Gastrocnemius medialis (tissue), 4 donors: Measurements from ENCODE around the gene SERPINB6. TPM values are rescaled to one million over a fixed set of nuclear protein-coding genes. Genes with fewer than 3 reads are reported as not detected.
A peak's percentile ranks its signal among the peaks of the same experiment; 100 is the strongest.
"Not testable (repeated sequence)": the region's sequence is repeated elsewhere in the genome, so short reads cannot be mapped to it uniquely, and the experiment has no call there.

Experiments
- ATAC-seq, 2 donors: fragments of 150-250 bp; one replicate each; pipeline ENCODE4 v1.9.1; 2016
- DNase-seq, 2 donors: peaks; one replicate each; pipeline ENCODE4 v3.0.0-alpha.2; 2019
- H3K27ac ChIP-seq, 4 donors: fragments of 200-600 bp; sonication (generic); 1 replicate in 1 of 4; 2 replicates in 3 of 4; pipeline ENCODE4 v1.5.1; 2016 to 2018; ENCODE audit warnings: mild to moderate bottlenecking in 2 of 4, moderate library complexity in 1 of 4
- H3K27me3 ChIP-seq, 3 donors: fragments of 200-600 bp; sonication (generic) in 2 of 3; 1 replicate in 1 of 3; 2 replicates in 2 of 3; pipeline versions ENCODE4 v1.5.1 to v1.6.0; 2016 to 2019; ENCODE audit warnings: mild to moderate bottlenecking in 1 of 3, moderate library complexity in 1 of 3
- H3K36me3 ChIP-seq, 2 donors: fragments of 200-600 bp; sonication (generic) in 1 of 2; one replicate each; pipeline ENCODE4 v1.5.1; 2017 to 2018
- H3K4me1 ChIP-seq, 2 donors: fragments of 200-600 bp; sonication (generic) in 1 of 2; one replicate each; pipeline ENCODE4 v1.5.1; 2016 to 2017; ENCODE audit warnings: mild to moderate bottlenecking in 2 of 2
- H3K4me3 ChIP-seq, 4 donors: fragments of 200-600 bp; sonication (generic) in 3 of 4; 1 replicate in 1 of 4; 2 replicates in 3 of 4; pipeline ENCODE4 v1.5.1; 2016 to 2019; ENCODE audit warnings: mild to moderate bottlenecking in 2 of 4
- H3K9me3 ChIP-seq, 3 donors: fragments of 200-600 bp; sonication (generic) in 2 of 3; 1 replicate in 1 of 3; 2 replicates in 2 of 3; pipeline ENCODE4 v1.5.1; 2016 to 2019
- POLR2A ChIP-seq, 2 donors: fragments of 450-650 bp; IDR thresholded peaks; one replicate each; pipeline ENCODE4 v1.6.1; 2017; ENCODE audit warnings: antibody characterized with exemption in 2 of 2, mild to moderate bottlenecking in 2 of 2, moderate library complexity in 2 of 2
- in situ Hi-C, 4 donors: fragments of 200-750 bp; cut with MboI; loops; one replicate each; pipeline versions ENCODE4 v1.15.0 to v1.8.0; 2017; ENCODE audit warnings: low sequenced_read_pairs in 4 of 4
- intact Hi-C: fragments of 100-400 bp; cut with DNase I; formaldehyde crosslinking; loops from one replicate; pipeline ENCODE4 v1.15.1; 2023; ENCODE audit warnings: low total_unique reads
- total RNA-seq, 4 donors: library from RNA; depleted of rRNA; stranded (reverse); fragments of >200 nt; gene quantifications; one replicate each; pipeline versions ENCODE4 v1.1.0 to v1.2.3, GENCODE V29; 2016
- TF ChIP-seq, protein P1 (sequence below), 5 experiments: fragments of 450-650 bp in 3 of 5; fragments of 200-600 bp in 2 of 5; sonication (generic) in 2 of 5; IDR thresholded peaks in 4 of 5; conservative IDR thresholded peaks in 1 of 5; 1 replicate in 4 of 5; 2 replicates in 1 of 5; pipeline ENCODE4 v1.5.1; 2016 to 2019; ENCODE audit warnings: antibody characterized with exemption in 5 of 5, mild to moderate bottlenecking in 3 of 5, moderate library complexity in 3 of 5

Gene SERPINB6
- total RNA-seq, 4 donors from 2014 or later = 114 to 260 (median 189) TPM

DNA sequence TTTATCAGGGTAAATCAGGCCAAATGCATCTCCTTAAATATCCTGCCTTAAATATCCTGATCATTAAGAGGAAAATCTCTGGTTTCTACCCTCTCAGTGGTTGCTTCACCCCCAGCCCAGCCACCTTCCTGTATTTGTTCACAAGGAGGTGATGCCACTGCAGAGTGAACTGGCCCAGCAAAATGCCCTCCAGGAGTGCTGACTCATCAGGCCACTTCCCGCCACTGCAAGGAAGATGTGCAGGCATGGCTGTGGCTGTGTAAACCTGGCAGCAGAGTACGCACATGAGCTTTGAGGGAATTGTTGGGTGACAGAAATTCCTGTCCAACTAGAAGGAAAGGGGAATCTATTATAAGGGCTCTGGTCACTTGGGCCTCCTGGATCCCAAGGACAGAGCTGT lies 42.1 kb upstream of the SERPINB6 start:
- in situ Hi-C loops = no loop called here

DNA sequence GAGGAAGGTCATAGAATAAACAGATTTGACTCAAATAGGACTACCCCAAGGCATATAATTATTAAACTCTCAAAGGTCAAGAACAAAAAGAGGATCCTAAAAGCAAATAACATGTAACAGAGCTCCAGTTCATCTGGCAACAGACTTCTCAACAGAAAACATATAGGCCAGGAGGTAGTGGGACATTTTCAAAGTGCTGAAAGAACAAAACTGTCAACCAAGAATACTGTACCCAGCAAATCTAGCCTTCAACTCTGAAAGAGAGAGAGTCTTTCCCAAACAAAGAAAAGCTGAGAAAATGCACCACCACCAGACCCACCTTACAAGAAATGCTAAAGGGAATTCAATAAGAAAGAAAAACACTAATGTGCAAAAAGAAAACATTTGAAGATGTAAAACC lies 40.2 kb upstream of the SERPINB6 start:
- no peak overlapping the region for H3K4me3 ChIP-seq
- no peaks in the 10 kb centered on the region for H3K27me3 ChIP-seq
- H3K4me1 ChIP-seq = no peaks in the 10 kb centered on the region
- TF ChIP-seq, protein P1, sequence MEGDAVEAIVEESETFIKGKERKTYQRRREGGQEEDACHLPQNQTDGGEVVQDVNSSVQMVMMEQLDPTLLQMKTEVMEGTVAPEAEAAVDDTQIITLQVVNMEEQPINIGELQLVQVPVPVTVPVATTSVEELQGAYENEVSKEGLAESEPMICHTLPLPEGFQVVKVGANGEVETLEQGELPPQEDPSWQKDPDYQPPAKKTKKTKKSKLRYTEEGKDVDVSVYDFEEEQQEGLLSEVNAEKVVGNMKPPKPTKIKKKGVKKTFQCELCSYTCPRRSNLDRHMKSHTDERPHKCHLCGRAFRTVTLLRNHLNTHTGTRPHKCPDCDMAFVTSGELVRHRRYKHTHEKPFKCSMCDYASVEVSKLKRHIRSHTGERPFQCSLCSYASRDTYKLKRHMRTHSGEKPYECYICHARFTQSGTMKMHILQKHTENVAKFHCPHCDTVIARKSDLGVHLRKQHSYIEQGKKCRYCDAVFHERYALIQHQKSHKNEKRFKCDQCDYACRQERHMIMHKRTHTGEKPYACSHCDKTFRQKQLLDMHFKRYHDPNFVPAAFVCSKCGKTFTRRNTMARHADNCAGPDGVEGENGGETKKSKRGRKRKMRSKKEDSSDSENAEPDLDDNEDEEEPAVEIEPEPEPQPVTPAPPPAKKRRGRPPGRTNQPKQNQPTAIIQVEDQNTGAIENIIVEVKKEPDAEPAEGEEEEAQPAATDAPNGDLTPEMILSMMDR (IDR thresholded peaks at IDR 0.05 in 4 of 5, conservative IDR thresholded peaks at IDR 0.05 in 1 of 5) = no peak
- no peak for TF ChIP-seq POLR2A (IDR thresholded peaks at IDR 0.05)
- H3K27ac ChIP-seq = no peak overlapping the region
- peaks cover 2 to 98% of the 10 kb centered on the region in 2 donors for H3K36me3 ChIP-seq
- DNase-seq (no peak), ATAC-seq (no peak)
- no peaks in the 10 kb centered on the region for H3K9me3 ChIP-seq
- intact Hi-C loops = no loop called here
- in situ Hi-C loops = no loop called here

More for the DNA sequence above, 42.1 kb upstream of the SERPINB6 start:
- no peaks in the 10 kb centered on the region for H3K9me3 ChIP-seq
- H3K4me1 ChIP-seq = peaks cover 0 to under 1% of the 10 kb centered on the region in 2 donors
- intact Hi-C loops = no loop called here
- TF ChIP-seq, protein P1 (IDR thresholded peaks at IDR 0.05 in 4 of 5, conservative IDR thresholded peaks at IDR 0.05 in 1 of 5) = no peak
- TF ChIP-seq POLR2A (IDR thresholded peaks at IDR 0.05) = no peak
- no peak overlapping the region for H3K4me3 ChIP-seq
- peak overlapping the region in 1 of 4 donors; percentile 43 for H3K27ac ChIP-seq
- peak in 1 of 2 donors; percentile 42 for ATAC-seq
- H3K36me3 ChIP-seq = peaks cover 0 to 92% of the 10 kb centered on the region in 2 donors
- no peak for DNase-seq
- H3K27me3 ChIP-seq = no peaks in the 10 kb centered on the region

DNA sequence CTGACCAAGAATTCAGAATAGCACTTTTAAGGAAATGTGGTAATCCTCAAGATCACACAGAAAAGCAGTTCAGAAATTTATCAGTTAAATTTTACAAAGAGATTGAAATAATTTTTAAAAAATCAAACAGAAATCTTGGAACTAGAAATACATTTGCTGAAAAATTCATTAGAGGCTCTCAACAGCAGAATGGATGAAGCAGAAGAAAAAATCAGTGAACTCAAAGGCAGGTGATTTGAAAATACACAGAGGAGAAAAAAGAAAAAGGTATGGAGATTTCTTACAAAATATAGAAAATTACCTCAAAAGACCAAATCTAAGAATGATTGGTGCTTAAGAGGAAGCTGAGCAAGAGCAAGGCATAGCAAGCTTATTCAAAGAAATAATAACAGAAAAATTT lies 39.8 kb upstream of the SERPINB6 start:
- TF ChIP-seq, protein P1 (IDR thresholded peaks at IDR 0.05 in 4 of 5, conservative IDR thresholded peaks at IDR 0.05 in 1 of 5) = no peak
- intact Hi-C loops = no loop called here
- no peak for ATAC-seq
- Histone ChIP-seq H3K4me1 (no peaks in the 10 kb centered on the region), H3K27me3 (no peaks in the 10 kb centered on the region), H3K4me3 (no peak overlapping the region), H3K9me3 (no peaks in the 10 kb centered on the region), H3K27ac (no peak overlapping the region), H3K36me3 (peaks cover 2 to 96% of the 10 kb centered on the region in 2 donors)
- DNase-seq = no peak
- in situ Hi-C loops = no loop called here

DNA sequence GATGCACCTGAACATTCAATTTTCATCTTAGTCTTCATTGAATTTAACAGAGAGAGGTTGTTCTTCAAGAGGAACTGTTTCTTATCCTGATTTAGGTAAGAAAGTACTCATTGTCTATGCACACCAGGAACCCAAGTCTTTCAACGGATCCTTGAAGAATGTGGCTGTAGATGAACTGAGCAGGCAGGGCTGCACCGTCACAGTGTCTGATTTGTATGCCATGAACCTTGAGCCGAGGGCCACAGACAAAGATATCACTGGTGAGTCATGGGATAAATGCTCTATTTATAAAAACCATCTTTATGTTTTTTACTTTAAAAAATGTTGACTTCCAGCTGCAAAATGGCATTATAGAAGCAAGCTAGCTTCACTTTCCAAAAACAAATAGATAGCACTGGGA lies 38.6 kb upstream of the SERPINB6 start:
- TF ChIP-seq, protein P1 (IDR thresholded peaks at IDR 0.05 in 4 of 5, conservative IDR thresholded peaks at IDR 0.05 in 1 of 5) = no peak
- no peak for TF ChIP-seq POLR2A (IDR thresholded peaks at IDR 0.05)
- DNase-seq (no peak), ATAC-seq (no peak)
- Histone ChIP-seq H3K27ac (no peak overlapping the region), H3K36me3 (peaks cover 2 to 95% of the 10 kb centered on the region in 2 donors), H3K27me3 (no peaks in the 10 kb centered on the region), H3K9me3 (no peaks in the 10 kb centered on the region), H3K4me3 (no peak overlapping the region), H3K4me1 (no peaks in the 10 kb centered on the region)
- intact Hi-C loops = no loop called here
- in situ Hi-C loops = no loop called here

DNA sequence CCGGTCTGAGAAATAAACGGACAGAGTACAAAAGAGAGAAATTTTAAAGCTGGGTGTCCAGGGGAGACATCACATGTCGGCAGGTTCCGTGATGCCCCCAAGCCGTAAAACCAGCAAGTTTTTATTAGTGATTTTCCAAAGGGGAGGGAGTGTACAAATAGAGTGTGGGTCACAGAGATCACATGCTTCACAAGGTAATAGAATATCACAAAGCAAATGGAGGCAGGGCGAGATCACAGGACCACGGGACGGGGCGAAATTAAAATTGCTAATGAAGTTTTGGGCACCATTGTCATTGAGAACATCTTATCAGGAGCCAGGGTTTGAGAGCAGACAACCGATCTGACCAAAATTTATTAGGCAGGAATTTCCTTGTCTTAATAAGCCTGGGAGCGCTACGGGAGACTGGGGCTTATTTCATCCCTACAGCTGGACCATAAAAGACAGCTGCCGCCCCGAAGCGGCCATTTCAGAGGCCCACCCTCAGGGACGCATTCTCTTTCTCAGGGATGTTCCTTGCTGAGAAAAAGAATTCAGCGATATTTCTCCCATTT lies 37.4 kb upstream of the SERPINB6 start:
- H3K27ac ChIP-seq, H3K4me3 ChIP-seq, intact Hi-C loops, H3K4me1 ChIP-seq, DNase-seq, H3K27me3 ChIP-seq, H3K9me3 ChIP-seq, ATAC-seq, in situ Hi-C loops: not testable (repeated sequence)
- peaks cover 2 to 92% of the 10 kb centered on the region in 2 donors for H3K36me3 ChIP-seq
